ENCODE measurements around the gene SI.
"Not testable (repeated sequence)": the region's sequence is repeated elsewhere in the genome, so short reads cannot be mapped to it uniquely, and the experiment has no call there.

The SI gene

GRCh38 chr3:165078293-165078692 is at the start of gene SI:
Gene SI, minus strand, starts transcription at chr3:165078496. Its CDS starts 2,484 bp downstream, at chr3:165076012.
- DNase-seq (ENCODE audit: low spot score), result no peak

GRCh38 chr3:165125836-165126235 is 47.5 kb upstream of the SI start:
- DNase-seq (ENCODE audit: low spot score), result no peak

- no peak for DNase-seq (ENCODE audit: low spot score)
Measured at GRCh38 chr3:165111401-165111800, 33.1 kb upstream of the SI start.

- no peak for DNase-seq (ENCODE audit: low spot score)
Measured at GRCh38 chr3:165103616-165104015, 25.3 kb upstream of the SI start.

- DNase-seq (ENCODE audit: low spot score), result no peak
Measured at GRCh38 chr3:165082650-165083049, 4.4 kb upstream of the SI start.

GRCh38 chr3:165081183-165081582 is 2.9 kb upstream of the SI start:
- DNase-seq (ENCODE audit: low spot score), result no peak

- DNase-seq (ENCODE audit: low spot score), result no peak
Measured at GRCh38 chr3:165075695-165076094, 2.6 kb downstream of the SI start.

GRCh38 chr3:165070682-165071081 is 7.6 kb downstream of the SI start:
- DNase-seq (ENCODE audit: low spot score), result no peak

- no peak for DNase-seq (ENCODE audit: low spot score)
Measured at GRCh38 chr3:165056510-165056909, 21.8 kb downstream of the SI start.

GRCh38 chr3:165040186-165040585 is 38.1 kb downstream of the SI start:
- DNase-seq (ENCODE audit: low spot score), result no peak

- DNase-seq (ENCODE audit: low spot score), result no peak
Measured at GRCh38 chr3:165011557-165011956, 66.7 kb downstream of the SI start.

GRCh38 chr3:164984947-164985346 is 93.3 kb downstream of the SI start:
- no peak for DNase-seq (ENCODE audit: low spot score)

GRCh38 chr3:164962610-164963009 is 115.7 kb downstream of the SI start:
- no peak for DNase-seq (ENCODE audit: low spot score)

GRCh38 chr3:164952966-164953365 is 125.3 kb downstream of the SI start:
- no peak for DNase-seq (ENCODE audit: low spot score)

- DNase-seq (ENCODE audit: low spot score), result not testable (repeated sequence)
Measured at GRCh38 chr3:164951403-164951802, 126.9 kb downstream of the SI start.

- no peak for DNase-seq (ENCODE audit: low spot score)
Measured at GRCh38 chr3:164940745-164941144, 137.6 kb downstream of the SI start.

GRCh38 chr3:164929642-164930041 is 148.7 kb downstream of the SI start:
- DNase-seq (ENCODE audit: low spot score), result no peak
